ENCODE results near the gene PLPPR5.

PLPPR5 gene

DNA sequence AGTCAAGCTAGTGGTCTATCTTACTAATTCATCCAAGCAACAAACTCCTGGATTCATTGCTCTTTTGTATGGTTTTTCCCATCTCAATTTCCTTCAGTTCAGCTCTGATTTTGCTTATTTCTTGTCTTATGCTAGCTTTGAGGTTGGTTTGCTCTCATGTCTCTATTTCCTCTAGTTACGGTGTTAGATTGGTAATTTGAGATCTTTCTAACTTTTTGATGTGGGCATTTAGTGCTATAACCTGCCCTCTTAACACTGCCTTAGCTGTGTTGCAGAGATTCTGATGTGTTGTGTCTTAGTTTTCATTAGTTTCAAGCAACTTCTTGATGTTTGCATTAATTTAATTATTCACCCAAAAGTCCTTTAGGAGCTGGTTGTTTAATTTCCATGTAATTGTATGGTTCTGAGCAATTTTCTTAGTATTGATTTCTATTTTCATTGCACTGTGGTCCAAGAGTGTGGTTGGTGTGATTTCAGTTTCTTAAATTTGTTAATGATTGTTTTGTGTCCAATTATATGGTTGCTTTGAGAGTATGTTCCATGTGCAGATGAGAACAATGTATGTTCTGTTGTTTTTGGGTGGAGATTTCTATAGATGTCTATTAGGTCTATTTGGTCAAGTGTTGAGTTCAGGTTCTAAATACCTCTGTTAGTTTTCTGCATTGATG, 154.6 kb downstream of the PLPPR5 start:
- H3K27ac ChIP-seq, result no peak overlapping the region
- TF ChIP-seq, protein P1, sequence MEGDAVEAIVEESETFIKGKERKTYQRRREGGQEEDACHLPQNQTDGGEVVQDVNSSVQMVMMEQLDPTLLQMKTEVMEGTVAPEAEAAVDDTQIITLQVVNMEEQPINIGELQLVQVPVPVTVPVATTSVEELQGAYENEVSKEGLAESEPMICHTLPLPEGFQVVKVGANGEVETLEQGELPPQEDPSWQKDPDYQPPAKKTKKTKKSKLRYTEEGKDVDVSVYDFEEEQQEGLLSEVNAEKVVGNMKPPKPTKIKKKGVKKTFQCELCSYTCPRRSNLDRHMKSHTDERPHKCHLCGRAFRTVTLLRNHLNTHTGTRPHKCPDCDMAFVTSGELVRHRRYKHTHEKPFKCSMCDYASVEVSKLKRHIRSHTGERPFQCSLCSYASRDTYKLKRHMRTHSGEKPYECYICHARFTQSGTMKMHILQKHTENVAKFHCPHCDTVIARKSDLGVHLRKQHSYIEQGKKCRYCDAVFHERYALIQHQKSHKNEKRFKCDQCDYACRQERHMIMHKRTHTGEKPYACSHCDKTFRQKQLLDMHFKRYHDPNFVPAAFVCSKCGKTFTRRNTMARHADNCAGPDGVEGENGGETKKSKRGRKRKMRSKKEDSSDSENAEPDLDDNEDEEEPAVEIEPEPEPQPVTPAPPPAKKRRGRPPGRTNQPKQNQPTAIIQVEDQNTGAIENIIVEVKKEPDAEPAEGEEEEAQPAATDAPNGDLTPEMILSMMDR (IDR thresholded peaks at IDR 0.05), result no peak
- H3K9me3 ChIP-seq (ENCODE audit: control insufficient read depth, low read length), result no peaks in the 10 kb centered on the region
- no peaks in the 10 kb centered on the region for H3K79me2 ChIP-seq
- no peak overlapping the region for H2AFZ ChIP-seq
- H3K4me3 ChIP-seq (ENCODE audit: low read depth, low read length), result no peak overlapping the region
- H3K4me2 ChIP-seq (ENCODE audit: low read length), result no peak overlapping the region
- H3K9ac ChIP-seq, result no peak overlapping the region
- no peaks in the 10 kb centered on the region for H3K27me3 ChIP-seq (ENCODE audit: control insufficient read depth, insufficient read depth, low read length)
- H3K36me3 ChIP-seq (ENCODE audit: control insufficient read depth, insufficient read depth, low read length), result no peaks in the 10 kb centered on the region
- no peaks in the 10 kb centered on the region for H3K4me1 ChIP-seq

DNA sequence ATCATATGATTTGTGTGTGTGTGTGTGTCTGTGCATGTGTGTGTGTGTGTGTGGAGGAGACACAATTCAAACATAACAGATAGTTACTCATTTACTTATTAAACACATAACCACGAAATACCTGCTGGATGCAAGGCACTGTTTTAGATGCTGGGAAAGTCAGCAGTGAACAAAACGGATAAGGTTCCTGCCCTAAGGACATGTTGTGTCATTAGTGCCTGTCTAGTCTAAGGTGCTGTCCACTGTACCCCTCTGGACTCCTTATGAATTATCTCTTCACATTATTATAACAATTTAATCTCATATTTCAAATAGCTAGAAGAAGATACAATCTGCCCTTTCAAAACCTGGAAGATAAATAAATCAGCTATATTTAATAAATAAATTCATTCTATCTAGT, 162.4 kb downstream of the PLPPR5 start:
- Histone ChIP-seq H3K79me2 (no peaks in the 10 kb centered on the region), H3K4me1 (no peaks in the 10 kb centered on the region), H3K4me2 (ENCODE audit: low read length) (no peak overlapping the region), H3K9me3 (ENCODE audit: control insufficient read depth, low read length) (no peaks in the 10 kb centered on the region), H3K36me3 (ENCODE audit: control insufficient read depth, insufficient read depth, low read length) (no peaks in the 10 kb centered on the region), H3K27me3 (ENCODE audit: control insufficient read depth, insufficient read depth, low read length) (no peaks in the 10 kb centered on the region), H3K4me3 (ENCODE audit: low read depth, low read length) (no peak overlapping the region), H2AFZ (no peak overlapping the region), H3K9ac (no peak overlapping the region), H3K27ac (no peak overlapping the region)
- TF ChIP-seq, protein P1 (IDR thresholded peaks at IDR 0.05), result no peak

Data from parathyroid adenoma (tissue), 2 donors.